Mucosa of stomach (tissue), 1 donor: Measurements from ENCODE around the gene SPSB4.
"Not testable (repeated sequence)": the region's sequence is repeated elsewhere in the genome, so short reads cannot be mapped to it uniquely, and the experiment has no call there.

Experiments
- H3K27me3 ChIP-seq: one replicate; pipeline ENCODE4 v1.7.0; 2013; ENCODE audit warnings: mild to moderate bottlenecking, low read length; ENCODE audit not compliant: control insufficient read depth, insufficient read depth
- H3K36me3 ChIP-seq: one replicate; pipeline ENCODE4 v1.7.0; 2013; ENCODE audit warnings: low read length; ENCODE audit not compliant: control insufficient read depth, insufficient read depth
- H3K4me1 ChIP-seq: one replicate; pipeline ENCODE4 v1.7.0; 2013; ENCODE audit warnings: mild to moderate bottlenecking, low read length; ENCODE audit not compliant: control insufficient read depth, insufficient read depth
- H3K4me3 ChIP-seq: one replicate; pipeline ENCODE4 v1.7.0; 2013; ENCODE audit warnings: low read length
- H3K9ac ChIP-seq: one replicate; pipeline ENCODE4 v1.7.0; 2013; ENCODE audit warnings: mild to moderate bottlenecking, low read length, moderate library complexity
- H3K9me3 ChIP-seq: one replicate; pipeline ENCODE4 v1.7.0; 2013; ENCODE audit warnings: mild to moderate bottlenecking, low read length, moderate library complexity; ENCODE audit not compliant: control insufficient read depth
- donor health status: Pancreatic carcinoma.

The SPSB4 gene

DNA sequence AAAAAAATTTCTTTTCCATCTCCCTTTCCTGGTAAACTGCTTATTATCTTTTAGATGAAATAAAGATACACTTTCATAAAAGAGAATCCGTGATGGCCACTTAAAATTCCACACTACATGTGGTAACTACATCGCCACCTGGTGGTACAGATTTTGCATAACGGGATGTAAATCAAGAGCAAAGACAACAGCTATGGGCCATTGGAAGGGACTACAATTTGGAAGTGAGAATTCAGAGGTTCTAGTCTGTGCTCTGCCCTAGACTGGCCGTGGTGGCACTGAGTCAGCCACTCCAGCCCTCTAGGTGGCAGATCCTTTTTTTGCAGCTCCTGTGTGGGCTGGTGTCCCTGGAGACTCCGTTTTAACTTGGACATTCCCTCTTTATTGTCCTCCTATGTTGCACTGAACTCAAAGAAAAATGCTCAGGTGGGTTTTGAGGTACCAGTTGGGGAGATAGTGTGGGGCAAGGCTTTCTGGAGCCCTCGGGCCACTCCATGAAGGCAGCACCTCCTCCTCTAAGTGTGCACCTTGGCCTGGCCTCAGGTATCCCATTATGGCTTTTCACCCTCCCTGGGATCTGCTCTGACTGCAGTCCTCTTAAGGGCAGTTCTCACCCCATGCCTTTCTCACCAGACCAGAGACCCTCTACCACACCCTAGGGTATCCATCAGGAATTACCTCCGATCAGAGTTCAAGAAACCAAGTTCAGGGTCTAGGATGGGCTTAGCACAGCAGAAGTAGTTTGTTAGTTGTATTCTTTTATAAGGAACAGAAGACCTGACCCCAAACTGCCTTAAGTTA is 54.9 kb downstream of the SPSB4 start:
- Histone ChIP-seq H3K36me3 (no peaks in the 10 kb centered on the region), H3K4me1 (no peaks in the 10 kb centered on the region), H3K27me3 (no peaks in the 10 kb centered on the region), H3K9ac (no peak overlapping the region), H3K9me3 (no peaks in the 10 kb centered on the region), H3K4me3 (no peak overlapping the region)

DNA sequence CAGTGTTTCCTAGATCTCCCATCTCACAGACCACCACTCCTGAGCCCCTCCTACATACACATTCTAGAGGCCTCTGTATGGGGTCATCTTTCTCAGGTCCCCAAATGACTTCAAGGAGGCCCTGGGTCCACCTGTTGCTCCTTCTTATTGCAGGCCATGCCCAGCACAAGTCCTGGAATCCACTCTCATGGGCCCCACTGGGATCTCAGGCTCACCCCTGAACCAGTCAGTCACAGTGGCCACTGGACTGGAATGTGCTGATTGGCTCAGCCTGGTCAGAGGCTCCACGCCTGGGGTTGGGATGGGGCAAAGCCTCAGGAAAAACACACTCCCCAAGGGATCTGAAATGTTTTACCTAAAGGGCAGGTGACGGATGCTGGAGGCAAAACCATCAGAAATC is 55.7 kb downstream of the SPSB4 start:
- Histone ChIP-seq H3K4me1 (no peaks in the 10 kb centered on the region), H3K36me3 (no peaks in the 10 kb centered on the region), H3K9ac (no peak overlapping the region), H3K4me3 (no peak overlapping the region), H3K27me3 (no peaks in the 10 kb centered on the region), H3K9me3 (no peaks in the 10 kb centered on the region)

DNA sequence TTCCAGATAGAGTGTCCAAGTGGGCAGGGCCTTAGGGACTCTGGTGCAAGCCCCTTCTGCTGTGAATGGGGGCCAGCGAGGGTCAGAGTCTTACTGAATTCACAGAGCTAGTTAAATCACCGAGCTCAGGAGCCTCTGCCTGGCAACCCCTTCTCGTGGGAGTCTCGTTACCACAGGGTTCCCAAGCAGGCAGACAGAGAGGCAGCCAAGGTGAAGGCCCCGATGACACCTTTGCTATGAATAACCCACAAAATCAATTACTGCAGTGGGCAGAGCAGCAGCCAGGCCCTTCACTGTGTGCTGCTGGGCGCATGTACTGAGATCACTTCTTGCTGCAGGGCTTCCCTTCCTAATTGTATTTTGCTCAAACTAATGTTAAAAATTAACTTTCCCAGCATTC is 56.9 kb downstream of the SPSB4 start:
- Histone ChIP-seq H3K9ac (no peak overlapping the region), H3K36me3 (no peaks in the 10 kb centered on the region), H3K27me3 (no peaks in the 10 kb centered on the region), H3K4me1 (no peaks in the 10 kb centered on the region), H3K9me3 (no peaks in the 10 kb centered on the region), H3K4me3 (no peak overlapping the region)

DNA sequence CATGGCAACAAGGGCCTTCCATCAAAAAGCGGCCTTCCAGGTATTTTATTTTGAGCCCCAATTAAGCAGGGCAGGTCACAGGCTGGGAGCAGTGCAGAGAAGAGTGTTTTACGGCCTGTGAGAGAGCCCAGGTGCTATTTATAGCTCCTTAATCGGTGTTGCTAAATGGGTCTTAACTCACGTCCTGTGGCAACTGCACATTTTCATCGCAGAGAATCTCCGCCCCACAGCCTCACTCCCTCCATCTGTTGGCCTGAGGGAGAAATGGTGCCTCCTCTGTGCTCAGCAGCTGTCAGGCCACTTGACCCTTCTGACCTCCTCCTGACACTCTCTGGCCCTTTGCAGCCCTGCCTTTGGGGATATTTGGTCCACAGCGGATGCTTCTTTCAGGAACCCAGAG is 58.6 kb downstream of the SPSB4 start:
- H3K4me1 ChIP-seq = no peaks in the 10 kb centered on the region
- H3K4me3 ChIP-seq = no peak overlapping the region
- H3K27me3 ChIP-seq = no peaks in the 10 kb centered on the region
- H3K9ac ChIP-seq = no peak overlapping the region
- H3K36me3 ChIP-seq = no peaks in the 10 kb centered on the region
- H3K9me3 ChIP-seq = no peaks in the 10 kb centered on the region

DNA sequence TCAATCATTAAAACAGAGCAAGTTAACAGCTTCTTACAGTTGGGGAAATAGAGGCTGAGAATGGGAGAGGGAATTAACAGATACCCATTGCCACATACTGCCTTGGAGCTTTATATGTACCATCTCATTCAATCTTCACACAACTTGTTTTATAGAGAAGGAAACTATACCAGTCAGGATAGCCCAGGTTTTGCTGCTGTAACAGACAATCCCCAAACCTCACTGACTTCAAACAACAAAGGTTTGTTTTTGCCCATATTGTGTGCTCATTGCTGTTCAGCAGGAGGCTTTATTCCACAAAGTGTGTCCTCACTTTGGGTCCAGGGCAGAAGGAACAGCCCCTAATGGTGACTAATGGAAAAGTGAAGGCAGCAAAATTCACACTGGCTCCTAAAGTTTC is 59.2 kb downstream of the SPSB4 start:
- no peaks in the 10 kb centered on the region for H3K36me3 ChIP-seq
- H3K9ac ChIP-seq = no peak overlapping the region
- no peak overlapping the region for H3K4me3 ChIP-seq
- no peaks in the 10 kb centered on the region for H3K27me3 ChIP-seq
- H3K9me3 ChIP-seq = no peaks in the 10 kb centered on the region
- H3K4me1 ChIP-seq = no peaks in the 10 kb centered on the region

DNA sequence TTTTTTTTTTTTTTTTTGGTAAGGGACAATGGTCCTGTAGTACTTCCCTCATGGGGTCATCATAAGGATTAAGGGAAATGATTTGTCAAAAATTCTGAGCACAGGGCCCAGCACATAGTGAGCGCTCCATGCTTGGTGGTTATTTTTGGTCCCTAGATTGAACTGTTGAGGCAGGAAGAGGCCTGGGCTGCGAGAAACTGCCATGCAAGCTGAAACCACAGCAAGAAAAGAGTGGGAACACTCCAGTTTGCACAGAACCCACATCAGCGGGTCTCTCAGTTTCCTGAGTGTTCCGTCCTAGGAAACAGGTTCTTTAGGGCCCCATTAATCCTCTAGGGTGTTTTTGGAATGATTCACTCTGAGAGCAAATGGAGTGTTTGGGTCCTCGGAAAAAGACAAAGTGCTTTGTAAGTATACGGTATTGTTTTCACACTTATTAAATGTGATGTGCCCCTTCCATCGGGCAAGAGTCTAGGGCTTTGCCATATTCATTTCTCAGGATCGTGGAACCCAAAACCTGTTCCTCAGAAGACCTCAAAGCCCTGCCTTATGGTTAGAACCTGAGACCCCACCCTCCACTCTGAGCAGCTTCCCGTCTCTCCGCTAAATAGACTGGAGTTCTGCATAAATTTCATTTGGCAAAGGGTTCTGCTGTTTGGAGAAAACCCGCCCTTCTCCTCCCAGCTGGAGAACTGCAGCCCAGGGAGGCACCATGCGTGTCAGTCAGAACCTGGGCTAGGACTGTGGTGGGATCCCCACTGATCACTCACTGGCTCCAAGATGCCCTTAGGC is 60.4 kb downstream of the SPSB4 start:
- Histone ChIP-seq H3K9me3 (no peaks in the 10 kb centered on the region), H3K4me1 (no peaks in the 10 kb centered on the region), H3K4me3 (no peak overlapping the region), H3K9ac (no peak overlapping the region), H3K27me3 (no peaks in the 10 kb centered on the region), H3K36me3 (no peaks in the 10 kb centered on the region)

DNA sequence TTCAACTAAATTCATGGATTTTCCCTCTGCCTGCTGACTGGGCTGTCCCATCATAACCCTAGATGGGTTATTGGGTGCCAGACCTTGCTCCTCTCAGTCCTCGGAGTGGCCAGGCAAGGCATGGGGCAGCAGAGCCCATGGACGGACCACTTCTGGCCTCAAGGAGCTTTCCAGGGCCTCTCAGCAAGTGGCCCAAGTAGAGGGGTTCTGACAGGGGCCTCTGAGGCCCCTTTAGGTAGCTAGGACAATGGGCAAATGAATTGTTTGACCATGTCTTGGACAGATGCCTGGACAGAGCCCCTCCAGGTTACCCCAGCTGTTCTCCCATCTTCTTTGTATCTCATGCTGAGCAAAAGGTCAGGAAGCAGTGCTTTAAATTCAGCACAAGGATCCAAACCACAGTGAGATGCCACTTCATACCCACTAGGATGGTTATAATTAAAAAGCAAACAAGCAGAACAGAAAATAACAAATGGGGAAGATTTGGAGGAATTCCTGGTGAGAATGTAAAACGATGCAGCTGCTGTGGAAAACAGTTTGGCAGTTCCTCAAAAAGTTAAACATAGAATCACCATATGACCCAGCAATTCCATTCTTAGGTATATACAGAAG is 61.6 kb downstream of the SPSB4 start:
- H3K27me3 ChIP-seq = no peaks in the 10 kb centered on the region
- no peak overlapping the region for H3K4me3 ChIP-seq
- no peaks in the 10 kb centered on the region for H3K4me1 ChIP-seq

DNA sequence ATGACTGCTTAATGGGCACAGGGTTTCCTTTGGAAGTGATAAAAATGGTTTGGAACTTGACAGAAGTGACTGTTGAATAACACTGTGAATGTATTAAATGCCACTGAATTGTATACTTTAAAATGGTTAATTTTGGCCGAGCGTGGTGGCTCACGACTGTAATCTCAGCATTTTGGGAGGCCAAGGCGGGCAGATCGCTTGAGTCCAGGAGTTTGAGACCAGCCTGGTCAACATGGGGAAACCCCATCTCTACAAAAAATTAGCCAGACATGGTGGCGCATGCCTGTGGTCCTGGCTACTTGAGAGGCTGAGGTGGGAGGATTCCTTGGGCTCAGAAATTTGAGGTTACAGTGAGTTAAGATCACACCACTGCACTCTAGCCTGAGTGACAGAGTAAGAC is 62.5 kb downstream of the SPSB4 start:
- not testable (repeated sequence) for H3K9ac ChIP-seq, H3K4me3 ChIP-seq, H3K4me1 ChIP-seq, H3K27me3 ChIP-seq, H3K9me3 ChIP-seq, H3K36me3 ChIP-seq

More for the DNA sequence above, 61.6 kb downstream of the SPSB4 start:
- Histone ChIP-seq H3K9ac (no peak overlapping the region), H3K36me3 (no peaks in the 10 kb centered on the region), H3K9me3 (no peaks in the 10 kb centered on the region)

DNA sequence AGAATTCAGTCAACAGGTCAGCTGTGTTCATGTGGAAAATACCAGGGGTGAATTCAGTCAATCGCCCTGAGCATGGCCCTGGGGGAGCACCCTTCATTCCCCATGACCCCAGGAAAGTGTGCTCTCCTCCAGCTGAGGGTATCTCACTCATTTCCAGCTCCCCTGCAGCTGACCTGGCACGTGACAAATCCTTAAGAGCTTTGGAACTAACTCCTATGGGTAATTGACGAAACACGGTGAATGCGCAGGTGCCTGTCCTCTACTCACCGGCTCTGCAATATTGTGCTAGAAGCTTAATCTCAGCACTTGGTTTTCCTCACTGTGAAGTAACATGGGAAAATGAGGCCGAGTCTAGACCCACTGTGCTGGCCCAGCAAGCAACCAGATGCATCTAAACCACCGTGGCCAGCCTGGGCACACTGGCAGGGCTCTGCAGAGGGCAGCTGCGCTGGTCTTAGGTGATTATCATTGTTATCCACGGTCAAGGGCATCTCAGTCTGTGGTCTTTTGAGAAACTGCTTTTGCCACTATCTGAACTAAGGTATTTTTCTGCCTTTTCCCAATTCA is 63.1 kb downstream of the SPSB4 start:
- Histone ChIP-seq H3K4me1 (no peaks in the 10 kb centered on the region), H3K4me3 (no peak overlapping the region), H3K36me3 (no peaks in the 10 kb centered on the region), H3K9ac (no peak overlapping the region), H3K9me3 (no peaks in the 10 kb centered on the region), H3K27me3 (no peaks in the 10 kb centered on the region)

DNA sequence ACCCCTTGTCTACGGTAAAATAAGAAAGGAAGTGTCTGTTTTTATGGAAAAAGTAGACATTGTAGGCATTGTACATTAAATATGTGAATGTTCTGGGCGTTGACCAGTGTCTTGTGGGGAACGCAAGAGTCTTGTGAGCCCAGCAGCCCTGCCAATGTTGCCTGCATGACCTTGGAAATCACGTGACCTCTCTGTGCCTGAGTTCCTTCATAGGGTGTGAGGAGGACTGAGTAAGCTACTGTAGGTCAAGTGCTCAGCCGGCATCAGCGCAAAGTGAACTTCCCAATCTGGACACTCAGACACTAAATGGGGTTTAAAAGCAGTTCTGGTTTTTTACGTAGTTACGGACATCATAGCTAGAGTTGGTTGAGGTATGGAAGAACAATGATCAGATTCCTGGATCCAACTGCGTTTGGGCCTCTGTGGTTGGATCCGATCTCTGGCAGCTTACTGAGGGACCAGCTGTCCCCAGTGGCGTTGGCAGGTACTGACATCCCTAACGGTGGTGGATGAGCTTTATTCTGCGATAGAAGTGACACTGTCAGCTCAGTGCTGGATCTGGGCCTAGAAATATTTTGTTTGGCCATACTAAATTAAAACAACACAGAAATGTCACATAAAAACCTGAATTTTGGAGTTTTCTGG is 63.8 kb downstream of the SPSB4 start:
- Histone ChIP-seq H3K4me3 (no peak overlapping the region), H3K36me3 (no peaks in the 10 kb centered on the region), H3K4me1 (no peaks in the 10 kb centered on the region), H3K27me3 (no peaks in the 10 kb centered on the region), H3K9ac (no peak overlapping the region), H3K9me3 (no peaks in the 10 kb centered on the region)

DNA sequence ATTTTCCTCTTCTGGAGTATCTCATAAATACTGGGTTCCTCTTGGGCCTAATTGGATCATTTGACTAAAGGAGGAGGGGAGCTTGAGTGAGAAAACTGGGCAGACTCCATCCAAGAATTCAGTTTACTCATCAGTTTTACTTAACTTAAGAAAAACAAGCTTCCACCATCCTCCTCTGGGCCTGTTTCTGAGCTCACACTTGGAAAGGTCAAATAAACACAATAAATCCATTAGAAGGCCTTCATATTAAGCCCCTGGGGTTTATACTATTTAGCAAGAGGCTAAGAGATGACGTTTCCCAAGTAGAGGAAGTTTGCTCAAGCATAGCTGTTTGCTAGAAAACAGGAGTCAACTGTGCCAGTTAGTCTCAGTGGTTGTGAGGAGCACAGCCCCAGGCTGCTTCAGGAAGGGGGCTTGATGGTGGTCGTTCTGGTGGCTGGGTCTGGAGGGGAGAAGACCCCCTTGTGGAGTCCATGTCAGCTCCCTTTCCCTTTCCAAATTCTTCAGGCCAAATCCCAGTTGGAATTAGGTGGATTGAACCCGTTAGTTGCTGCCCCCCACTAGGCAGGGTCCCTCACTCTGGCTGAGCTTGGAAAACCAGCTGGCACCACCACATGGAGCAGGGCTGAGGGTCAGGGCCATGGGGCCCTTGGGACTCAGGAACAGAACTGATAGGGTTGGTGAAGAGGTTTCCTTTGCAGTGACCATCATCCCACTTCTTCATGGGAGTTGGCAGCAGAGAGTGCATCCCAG is 64.8 kb downstream of the SPSB4 start:
- no peak overlapping the region for H3K9ac ChIP-seq
- no peak overlapping the region for H3K4me3 ChIP-seq
- H3K27me3 ChIP-seq = no peaks in the 10 kb centered on the region
- H3K36me3 ChIP-seq = no peaks in the 10 kb centered on the region
- H3K9me3 ChIP-seq = no peaks in the 10 kb centered on the region
- H3K4me1 ChIP-seq = no peaks in the 10 kb centered on the region
